H1 (cell line): ENCODE data around the gene C1orf21. TPM values are rescaled to one million over a fixed set of nuclear protein-coding genes. Genes with fewer than 3 reads are reported as not detected.

Experiments
- CHD7 ChIP-seq: fragments of 300-600 bp; sonication (generic); IDR thresholded peaks from 2 replicates; pipeline ENCODE4 v1.7.1; 2012; ENCODE audit warnings: low read length, moderate library complexity, mild to moderate bottlenecking, inconsistent platforms; ENCODE audit not compliant: insufficient replicate concordance
- polyA plus RNA-seq, 7 experiments: library from polyadenylated mRNA; depleted of rRNA in 3 of 7; stranded (reverse) in 5 of 7; unstranded in 2 of 7; fragments of >200 nt in 5 of 7; fragments of 200-250 nt in 2 of 7; gene quantifications; 1 replicate in 5 of 7; 2 replicates in 1 of 7; 4 replicates in 1 of 7; pipeline versions ENCODE4 v1.2.1 to v1.2.3, GENCODE V29; 2011 to 2013; ENCODE audit warnings: missing spikeins in 2 of 7, mixed read lengths in 2 of 7
- total RNA-seq: library from RNA; stranded (reverse); fragmentation: NEBNext Ultra II Directional; extraction: Animal tissue kit (Norgen Biotek cat#: 25700); gene quantifications from 2 replicates; pipeline ENCODE4 v1.2.1, GENCODE V29; 2021

Gene C1orf21
- total and polyA plus RNA-seq, 2 of the 8 experiments (the other 6 are each of a cell fraction or from before 2014, with no cell fraction given): 16.6 to 51.0 TPM

GRCh38 chr1:184637664-184638240 lies 250.9 kb downstream of the C1orf21 start (continued):
- TF ChIP-seq CHD7: no peak
